Subcutaneous adipose tissue (tissue), 4 donors: ENCODE results near the gene KIF26B. TPM values are rescaled to one million over a fixed set of nuclear protein-coding genes. Genes with fewer than 3 reads are reported as not detected.

Experiments used
- total RNA-seq, 4 donors: library from RNA; depleted of rRNA; stranded (reverse); fragments of >200 nt; gene quantifications; one replicate each; pipeline ENCODE4 v1.1.0, GENCODE V29; 2016
- TF ChIP-seq, protein P1 (sequence below): fragments of 450-650 bp; IDR thresholded peaks from one replicate; pipeline ENCODE4 v1.5.1; 2016; ENCODE audit warnings: low read depth, mild to moderate bottlenecking, control low read depth, antibody characterized with exemption, moderate library complexity

KIF26B gene
- total RNA-seq, 4 donors from 2014 or later = under 0.01 to 0.16 (median under 0.01) TPM

DNA sequence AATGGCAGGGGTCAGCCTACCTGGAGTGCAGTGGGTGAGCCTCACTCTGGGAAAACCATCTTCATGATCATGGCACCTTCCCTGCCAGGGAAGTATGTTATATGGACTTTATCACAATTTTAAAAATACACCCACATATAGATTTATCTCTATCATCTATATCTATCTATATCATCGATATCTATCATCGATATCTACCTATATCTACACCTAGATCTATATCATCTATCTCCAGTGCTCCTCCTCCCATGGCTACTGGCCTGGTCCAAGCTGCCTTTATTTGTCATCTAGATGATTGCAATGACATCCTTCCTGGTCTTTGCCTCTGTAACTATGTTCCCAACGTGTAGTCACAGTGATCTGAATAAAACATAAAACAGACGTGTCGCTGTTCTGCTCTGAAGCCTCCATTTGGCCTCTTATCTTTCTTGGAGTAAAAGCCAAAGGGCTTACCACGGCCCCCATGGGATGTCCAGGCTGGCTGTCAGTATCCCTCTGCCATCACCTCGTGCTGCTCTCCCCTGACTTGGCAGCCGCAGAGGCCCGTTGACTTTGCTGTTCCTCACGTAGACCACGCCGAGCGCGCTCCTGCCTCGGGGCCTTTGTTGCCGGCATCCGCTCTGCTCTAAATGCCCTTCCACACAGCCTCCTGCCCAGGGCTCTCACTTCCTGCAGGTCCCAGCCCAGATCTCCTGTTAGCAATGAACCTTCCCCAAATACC is 20.6 kb upstream of the KIF26B start:
- TF ChIP-seq, protein P1, sequence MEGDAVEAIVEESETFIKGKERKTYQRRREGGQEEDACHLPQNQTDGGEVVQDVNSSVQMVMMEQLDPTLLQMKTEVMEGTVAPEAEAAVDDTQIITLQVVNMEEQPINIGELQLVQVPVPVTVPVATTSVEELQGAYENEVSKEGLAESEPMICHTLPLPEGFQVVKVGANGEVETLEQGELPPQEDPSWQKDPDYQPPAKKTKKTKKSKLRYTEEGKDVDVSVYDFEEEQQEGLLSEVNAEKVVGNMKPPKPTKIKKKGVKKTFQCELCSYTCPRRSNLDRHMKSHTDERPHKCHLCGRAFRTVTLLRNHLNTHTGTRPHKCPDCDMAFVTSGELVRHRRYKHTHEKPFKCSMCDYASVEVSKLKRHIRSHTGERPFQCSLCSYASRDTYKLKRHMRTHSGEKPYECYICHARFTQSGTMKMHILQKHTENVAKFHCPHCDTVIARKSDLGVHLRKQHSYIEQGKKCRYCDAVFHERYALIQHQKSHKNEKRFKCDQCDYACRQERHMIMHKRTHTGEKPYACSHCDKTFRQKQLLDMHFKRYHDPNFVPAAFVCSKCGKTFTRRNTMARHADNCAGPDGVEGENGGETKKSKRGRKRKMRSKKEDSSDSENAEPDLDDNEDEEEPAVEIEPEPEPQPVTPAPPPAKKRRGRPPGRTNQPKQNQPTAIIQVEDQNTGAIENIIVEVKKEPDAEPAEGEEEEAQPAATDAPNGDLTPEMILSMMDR = no peak

DNA sequence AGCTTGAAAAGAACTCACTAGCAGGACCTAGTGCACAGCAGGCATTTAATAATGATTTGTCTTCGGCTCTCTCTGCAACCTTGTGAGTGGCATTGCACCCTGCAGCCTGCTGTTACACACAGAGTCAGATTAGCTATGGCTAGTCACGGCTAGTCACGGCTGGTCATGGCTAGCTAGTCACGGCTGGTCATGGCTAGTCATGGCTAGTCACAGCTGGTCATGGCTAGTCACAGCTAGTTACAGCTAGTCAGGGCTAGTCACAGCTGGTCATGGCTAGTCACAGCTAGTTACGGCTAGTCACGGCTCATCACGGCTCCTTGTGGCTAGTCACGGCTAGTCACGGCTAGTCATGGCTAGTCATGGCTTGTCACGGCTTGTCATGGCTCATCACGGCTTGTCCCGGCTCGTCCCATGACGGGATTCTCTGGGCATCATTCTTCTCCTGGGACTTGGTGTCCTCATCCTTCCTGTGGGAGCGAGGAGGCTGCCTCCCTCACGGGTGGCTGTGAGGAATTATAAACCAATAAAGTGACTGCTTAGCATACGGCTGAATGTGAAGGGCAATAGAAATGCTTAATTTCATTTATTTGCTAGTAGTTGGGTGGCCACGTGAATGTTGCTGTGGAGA is 12.5 kb upstream of the KIF26B start:
- TF ChIP-seq, protein P1 = no peak

DNA sequence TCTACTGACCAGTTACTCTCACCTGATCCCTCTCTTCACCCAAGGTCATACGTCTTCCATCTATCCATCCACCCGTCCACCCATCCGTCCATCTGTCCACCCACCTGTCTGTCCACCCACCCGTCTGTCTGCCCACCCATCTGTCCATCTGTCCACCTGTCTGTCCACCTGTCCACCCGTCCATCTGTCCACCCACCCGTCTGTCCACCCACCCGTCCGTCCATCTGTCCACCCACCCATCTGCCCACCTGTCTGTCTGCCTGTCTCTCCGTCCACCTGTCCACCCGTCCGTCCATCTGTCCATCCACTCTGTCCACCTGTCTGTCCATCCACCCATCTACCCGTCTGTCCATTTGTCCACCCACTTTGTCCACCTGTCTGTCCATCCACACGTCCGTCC is 11.8 kb upstream of the KIF26B start:
- TF ChIP-seq, protein P1 = no peak

DNA sequence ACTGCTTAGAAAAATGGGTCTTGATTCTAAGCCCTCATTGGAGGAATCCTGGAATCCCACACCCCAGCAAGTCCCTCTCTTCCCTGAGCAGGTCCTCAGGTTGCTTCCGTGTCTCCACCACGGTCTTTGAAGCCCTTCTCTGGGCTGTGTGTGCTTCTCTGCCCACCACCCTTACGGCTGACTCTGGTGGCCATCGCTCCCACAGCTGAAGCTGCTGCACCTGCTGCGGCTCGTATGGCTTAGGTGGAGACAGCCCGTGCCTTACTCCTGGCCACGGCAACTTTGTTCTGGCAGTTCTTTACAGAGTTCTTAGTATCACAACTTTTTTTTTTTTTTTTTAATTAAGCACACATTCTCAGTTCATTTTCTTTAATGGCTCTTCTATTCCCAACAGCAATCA is 10.9 kb upstream of the KIF26B start:
- TF ChIP-seq, protein P1 = no peak

DNA sequence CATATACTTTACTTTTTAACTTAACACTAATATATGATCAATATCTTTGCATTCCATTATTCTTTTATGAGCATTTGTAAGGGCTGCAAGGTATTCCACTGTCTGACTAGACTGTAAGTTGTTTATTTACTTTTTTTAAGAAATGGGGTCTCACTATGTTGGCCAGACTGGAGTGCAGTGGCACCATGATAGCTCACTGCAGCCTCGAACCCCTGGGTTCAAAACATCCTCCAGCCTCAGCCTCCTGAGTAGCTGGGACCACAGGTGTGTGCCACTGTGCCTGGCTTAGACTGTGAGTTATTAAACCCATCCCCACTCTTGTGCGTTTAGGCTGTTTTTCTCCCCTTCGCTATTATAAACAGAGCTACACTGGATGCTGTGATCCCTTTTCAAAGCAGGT is 6.7 kb upstream of the KIF26B start:
- TF ChIP-seq, protein P1 = no peak

DNA sequence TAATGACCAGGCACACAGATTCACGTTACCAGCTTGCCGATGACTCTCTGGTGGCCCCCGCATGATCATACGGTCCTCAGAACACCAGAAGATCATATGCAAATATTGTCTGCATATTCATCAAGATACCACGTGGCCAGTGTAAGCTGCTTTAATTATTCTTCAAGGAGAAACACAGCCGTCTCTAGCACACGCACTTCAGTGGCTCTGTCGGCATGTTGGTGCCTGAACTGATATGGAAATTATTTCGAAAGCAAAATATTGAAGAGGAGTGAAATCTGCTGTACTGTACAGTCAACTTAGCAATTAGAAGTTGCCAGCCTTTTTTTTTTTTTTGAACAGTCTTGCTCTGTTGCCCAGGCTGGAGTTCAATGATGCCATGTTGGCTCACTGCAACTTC is 5.9 kb upstream of the KIF26B start:
- TF ChIP-seq, protein P1 = no peak

DNA sequence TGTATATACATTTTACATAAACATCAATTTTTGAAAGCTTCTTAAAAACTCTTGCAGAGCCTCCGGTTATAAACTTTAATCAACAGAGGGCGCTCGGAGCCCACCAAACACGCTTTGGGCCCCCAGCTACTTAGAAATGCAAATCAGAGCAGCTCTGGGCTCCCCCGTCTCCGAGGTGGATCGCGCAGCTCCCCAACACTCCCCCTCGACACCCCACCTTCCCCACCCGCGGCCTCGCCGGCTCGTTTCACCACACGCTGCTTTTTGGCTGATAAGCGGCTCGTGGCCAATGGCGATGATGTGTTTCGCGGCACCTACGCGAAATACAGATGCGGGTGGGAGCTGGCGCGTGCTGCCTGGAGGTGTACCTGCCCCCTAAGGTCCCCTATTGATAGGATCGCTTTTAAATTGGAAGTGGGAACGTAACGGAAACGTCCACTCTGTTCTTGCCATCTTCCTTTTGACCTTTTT is 1.7 kb upstream of the KIF26B start:
- TF ChIP-seq, protein P1 = no peak
